ENCODE measurements around the gene RAB10.
A peak's percentile ranks its signal among the peaks of the same experiment; 100 is the strongest.
"Not testable (repeated sequence)": the region's sequence is repeated elsewhere in the genome, so short reads cannot be mapped to it uniquely, and the experiment has no call there.

The RAB10 gene

GRCh38 chr2:26016012-26016705, 17.7 kb upstream of the RAB10 start:
- DNase-seq (ENCODE audit: low spot score) = no peak

- DNase-seq (ENCODE audit: low spot score) = not testable (repeated sequence)
These were observed 17.2 kb upstream of the RAB10 start for GRCh38 chr2:26016706-26017045.

GRCh38 chr2:26017464-26018183, 16.3 kb upstream of the RAB10 start:
- no peak for DNase-seq (ENCODE audit: low spot score)

GRCh38 chr2:26018184-26019055, 15.5 kb upstream of the RAB10 start:
- DNase-seq (ENCODE audit: low spot score) = no peak

GRCh38 chr2:26020231-26020640, 13.6 kb upstream of the RAB10 start:
- DNase-seq (ENCODE audit: low spot score) = no peak

GRCh38 chr2:26024260-26024659, 9.6 kb upstream of the RAB10 start:
- DNase-seq (ENCODE audit: low spot score) = no peak

- no peak for DNase-seq (ENCODE audit: low spot score)
These were observed 8.4 kb upstream of the RAB10 start for GRCh38 chr2:26025509-26025908.

- not testable (repeated sequence) for DNase-seq (ENCODE audit: low spot score)
These were observed 5.8 kb upstream of the RAB10 start for GRCh38 chr2:26028083-26028482.

GRCh38 chr2:26032586-26033269, 1.2 kb upstream of the RAB10 start:
- DNase-seq (ENCODE audit: low spot score) = not testable (repeated sequence)

GRCh38 chr2:26033270-26033817, 540 bp upstream of the RAB10 start:
- DNase-seq (ENCODE audit: low spot score) = peak; percentile 29

GRCh38 chr2:26034637-26034992, 731 bp downstream of the RAB10 start:
- peak; percentile 20 for DNase-seq (ENCODE audit: low spot score)

- no peak for DNase-seq (ENCODE audit: low spot score)
These were observed 1.3 kb downstream of the RAB10 start for GRCh38 chr2:26035090-26035743.

- no peak for DNase-seq (ENCODE audit: low spot score)
These were observed 5.9 kb downstream of the RAB10 start for GRCh38 chr2:26039603-26040323.

- DNase-seq (ENCODE audit: low spot score) = no peak
These were observed 9.2 kb downstream of the RAB10 start for GRCh38 chr2:26043109-26043508.

GRCh38 chr2:26043862-26044696, 10.2 kb downstream of the RAB10 start:
- no peak for DNase-seq (ENCODE audit: low spot score)

GRCh38 chr2:26048791-26049190, 14.9 kb downstream of the RAB10 start:
- DNase-seq (ENCODE audit: low spot score) = no peak

GRCh38 chr2:26049641-26050040, 15.8 kb downstream of the RAB10 start:
- no peak for DNase-seq (ENCODE audit: low spot score)

GRCh38 chr2:26052740-26053139, 18.9 kb downstream of the RAB10 start:
- DNase-seq (ENCODE audit: low spot score) = no peak

GRCh38 chr2:26054598-26055348, 20.9 kb downstream of the RAB10 start:
- no peak for DNase-seq (ENCODE audit: low spot score)

All from CD4-positive, alpha-beta T cell treated with Interleukin-6 at 100 ng/mL for 8 hours (primary cell).